ENCODE data around the gene MVB12B. TPM values are rescaled to one million over a fixed set of nuclear protein-coding genes. Genes with fewer than 3 reads are reported as not detected.

Gene MVB12B
- total RNA-seq, 2 donors from 2014 or later: 9.8 to 15.8 TPM

DNA sequence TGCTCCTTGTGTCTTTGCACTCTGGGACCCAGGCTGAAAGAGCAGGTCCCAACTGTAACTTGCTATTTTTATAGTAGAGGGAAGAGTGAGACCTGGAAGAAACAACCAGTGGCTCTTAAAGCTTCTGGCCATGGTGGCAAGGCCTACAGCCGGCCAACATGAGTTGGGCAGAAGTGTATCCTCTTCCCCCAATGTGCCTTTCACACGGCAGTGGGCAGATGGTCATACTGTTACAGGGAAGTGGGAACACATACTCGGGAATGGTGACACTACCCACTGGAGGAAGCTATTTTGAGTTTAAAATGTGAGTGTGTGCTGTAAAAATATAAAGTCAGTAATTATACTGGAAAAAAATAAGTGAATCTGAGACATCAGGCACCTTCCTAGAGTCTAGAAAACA, 116.0 kb downstream of the MVB12B start:
- intact Hi-C loops (cut with DNase I): no loop called here
- DNase-seq: no peak
- Histone ChIP-seq H3K4me1 (no peaks in the 10 kb centered on the region), H3K27ac (no peak overlapping the region), H3K36me3 (no peaks in the 10 kb centered on the region), H3K9me3 (no peaks in the 10 kb centered on the region), H3K4me3 (no peak overlapping the region), H3K9ac (ENCODE audit: low read depth in 2 of 2, low read length in 2 of 2) (no peak overlapping the region), H3K27me3 (no peaks in the 10 kb centered on the region)
- TF ChIP-seq, protein P1, sequence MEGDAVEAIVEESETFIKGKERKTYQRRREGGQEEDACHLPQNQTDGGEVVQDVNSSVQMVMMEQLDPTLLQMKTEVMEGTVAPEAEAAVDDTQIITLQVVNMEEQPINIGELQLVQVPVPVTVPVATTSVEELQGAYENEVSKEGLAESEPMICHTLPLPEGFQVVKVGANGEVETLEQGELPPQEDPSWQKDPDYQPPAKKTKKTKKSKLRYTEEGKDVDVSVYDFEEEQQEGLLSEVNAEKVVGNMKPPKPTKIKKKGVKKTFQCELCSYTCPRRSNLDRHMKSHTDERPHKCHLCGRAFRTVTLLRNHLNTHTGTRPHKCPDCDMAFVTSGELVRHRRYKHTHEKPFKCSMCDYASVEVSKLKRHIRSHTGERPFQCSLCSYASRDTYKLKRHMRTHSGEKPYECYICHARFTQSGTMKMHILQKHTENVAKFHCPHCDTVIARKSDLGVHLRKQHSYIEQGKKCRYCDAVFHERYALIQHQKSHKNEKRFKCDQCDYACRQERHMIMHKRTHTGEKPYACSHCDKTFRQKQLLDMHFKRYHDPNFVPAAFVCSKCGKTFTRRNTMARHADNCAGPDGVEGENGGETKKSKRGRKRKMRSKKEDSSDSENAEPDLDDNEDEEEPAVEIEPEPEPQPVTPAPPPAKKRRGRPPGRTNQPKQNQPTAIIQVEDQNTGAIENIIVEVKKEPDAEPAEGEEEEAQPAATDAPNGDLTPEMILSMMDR (IDR thresholded peaks at IDR 0.05): no peak

DNA sequence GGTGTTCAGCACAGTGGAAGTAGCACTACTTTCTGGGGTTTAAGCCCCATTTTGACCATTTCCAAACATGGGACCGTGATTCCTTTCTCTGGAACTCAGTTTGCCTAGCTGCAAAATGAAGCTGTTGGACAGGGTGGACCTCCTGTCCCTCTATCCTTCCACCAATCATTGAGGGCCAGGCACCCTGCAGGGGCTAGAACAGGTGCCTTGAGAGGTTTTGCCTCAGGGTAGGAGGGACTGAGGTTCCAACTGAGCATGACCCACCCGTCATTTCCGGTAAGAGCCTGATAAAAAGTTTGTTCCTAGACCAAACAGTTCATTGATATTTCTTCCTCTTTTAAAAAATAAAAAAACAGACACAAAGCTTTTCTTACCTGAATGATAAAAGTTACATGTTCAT, 116.5 kb downstream of the MVB12B start:
- intact Hi-C loops (cut with DNase I): no loop called here
- Histone ChIP-seq H3K9me3 (no peaks in the 10 kb centered on the region), H3K9ac (ENCODE audit: low read depth in 2 of 2, low read length in 2 of 2) (no peak overlapping the region), H3K4me3 (no peak overlapping the region), H3K27me3 (no peaks in the 10 kb centered on the region), H3K4me1 (no peaks in the 10 kb centered on the region), H3K36me3 (no peaks in the 10 kb centered on the region), H3K27ac (no peak overlapping the region)
- TF ChIP-seq, protein P1 (IDR thresholded peaks at IDR 0.05): no peak
- DNase-seq: no peak

DNA sequence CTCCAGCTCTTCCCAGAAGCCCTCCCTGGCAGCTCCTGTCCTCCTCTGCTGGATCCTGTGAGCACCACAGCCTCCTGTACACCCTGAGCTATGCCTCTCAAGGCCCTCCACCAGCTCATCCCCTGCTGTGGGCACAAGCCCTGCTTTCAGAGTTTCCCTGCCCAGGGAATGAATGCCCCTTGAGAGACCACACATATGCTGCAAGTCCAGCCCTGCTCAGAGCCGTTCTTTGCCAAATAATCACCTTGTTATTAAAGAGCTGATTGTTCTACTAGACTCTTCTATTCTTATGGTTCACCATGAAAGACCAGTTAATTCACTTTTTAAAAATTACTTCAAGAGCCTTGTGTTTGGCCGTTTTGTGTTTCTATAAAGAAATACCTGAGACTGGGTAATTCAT, 121.5 kb downstream of the MVB12B start:
- DNase-seq: no peak
- Histone ChIP-seq H3K9ac (ENCODE audit: low read depth in 2 of 2, low read length in 2 of 2) (no peak overlapping the region), H3K4me3 (no peak overlapping the region), H3K27me3 (no peaks in the 10 kb centered on the region), H3K27ac (no peak overlapping the region), H3K9me3 (no peaks in the 10 kb centered on the region), H3K4me1 (no peaks in the 10 kb centered on the region), H3K36me3 (no peaks in the 10 kb centered on the region)
- intact Hi-C loops (cut with DNase I): no loop called here
- TF ChIP-seq, protein P1 (IDR thresholded peaks at IDR 0.05): no peak

DNA sequence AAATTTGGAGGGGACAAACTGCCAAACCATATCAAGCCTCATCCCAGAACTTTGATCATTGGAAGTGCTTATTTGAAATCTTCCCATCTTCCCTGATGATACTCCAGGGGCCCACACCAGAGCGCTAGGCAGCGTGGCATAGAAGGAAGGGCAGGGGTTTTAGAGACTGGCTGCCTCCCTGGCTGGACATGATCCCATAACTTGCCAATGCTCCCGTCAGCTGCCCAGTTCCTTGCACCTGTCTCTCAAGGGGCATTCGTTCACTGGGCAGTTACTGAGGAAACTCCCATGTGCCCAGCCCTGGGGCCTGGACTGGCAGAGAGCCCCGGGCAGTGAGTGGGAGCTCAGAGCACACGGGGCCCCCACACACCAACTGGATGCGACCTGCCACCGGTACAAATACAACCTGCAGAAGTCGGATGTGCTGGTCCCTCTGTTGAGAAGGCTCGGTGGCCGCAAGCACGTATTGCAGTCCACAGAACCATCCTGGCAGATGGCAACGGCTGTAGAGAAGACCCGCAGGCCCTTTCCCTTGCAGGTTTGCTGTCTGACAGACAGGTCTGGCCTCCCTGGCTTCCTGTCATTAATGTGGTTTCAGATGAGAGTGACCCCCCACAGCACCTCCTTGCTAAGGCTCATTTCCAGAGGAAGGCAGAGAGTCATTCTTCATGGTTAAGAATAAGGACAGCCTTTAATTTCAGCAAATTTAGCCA, 122.4 kb downstream of the MVB12B start:
- no peak for DNase-seq
- intact Hi-C loops (cut with DNase I): no loop called here
- no peak overlapping the region for H3K27ac ChIP-seq
- no peak overlapping the region for H3K9ac ChIP-seq (ENCODE audit: low read depth in 2 of 2, low read length in 2 of 2)
- H3K4me1 ChIP-seq: no peaks in the 10 kb centered on the region
- H3K4me3 ChIP-seq: no peak overlapping the region
- H3K9me3 ChIP-seq: no peaks in the 10 kb centered on the region
- H3K27me3 ChIP-seq: no peaks in the 10 kb centered on the region
- TF ChIP-seq, protein P1 (IDR thresholded peaks at IDR 0.05): no peak
- no peaks in the 10 kb centered on the region for H3K36me3 ChIP-seq

DNA sequence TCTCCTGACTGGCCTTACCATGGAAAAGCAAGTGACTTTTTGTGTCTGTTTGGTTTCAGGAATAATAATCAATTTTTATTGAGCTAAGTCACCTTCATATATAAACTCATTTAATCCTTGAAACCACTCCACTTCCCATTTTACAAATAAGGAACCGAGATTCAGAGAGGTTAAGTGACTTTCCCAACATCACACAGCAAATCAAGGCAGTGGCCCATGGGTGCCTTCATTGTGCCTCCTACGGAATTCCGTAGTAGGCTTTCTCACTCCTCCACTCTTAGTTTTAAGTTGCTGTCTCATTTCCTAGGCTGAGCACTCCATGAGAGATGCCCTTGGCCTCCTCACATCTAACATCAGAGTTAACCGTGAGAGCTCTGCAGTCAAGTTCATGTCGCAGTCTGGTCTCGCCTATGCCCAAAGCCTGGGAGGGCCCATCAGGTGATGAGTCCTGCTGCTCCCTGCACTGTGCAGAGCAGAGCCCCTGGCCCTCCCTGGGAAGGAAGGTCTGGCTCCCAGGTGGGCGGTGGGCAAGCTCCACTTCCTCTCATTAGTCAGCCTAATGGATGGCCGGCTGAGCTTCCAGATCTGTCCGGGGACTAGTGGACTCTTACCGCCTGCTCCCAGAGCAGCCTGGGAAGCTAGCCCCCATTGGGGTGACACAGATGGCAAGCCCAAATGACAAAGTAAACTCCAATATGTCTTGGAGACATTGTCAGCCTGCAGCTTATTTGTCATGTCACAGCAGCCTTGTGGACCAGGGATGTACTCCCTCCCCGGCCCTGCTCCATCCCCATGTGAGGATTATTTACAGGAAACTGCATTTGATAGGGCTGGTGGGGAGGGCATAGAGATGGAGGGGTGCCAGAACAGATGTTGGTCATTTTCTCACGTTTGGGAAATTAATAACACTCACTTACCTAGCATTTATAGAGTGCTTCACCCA, 123.4 kb downstream of the MVB12B start:
- H3K9me3 ChIP-seq: no peaks in the 10 kb centered on the region

More for the DNA sequence above, 123.4 kb downstream of the MVB12B start:
- Histone ChIP-seq H3K4me1 (no peaks in the 10 kb centered on the region), H3K27me3 (no peaks in the 10 kb centered on the region), H3K9ac (ENCODE audit: low read depth in 2 of 2, low read length in 2 of 2) (no peak overlapping the region), H3K4me3 (no peak overlapping the region), H3K36me3 (no peaks in the 10 kb centered on the region), H3K27ac (no peak overlapping the region)
- intact Hi-C loops (cut with DNase I): no loop called here
- no peak for DNase-seq
- TF ChIP-seq, protein P1 (IDR thresholded peaks at IDR 0.05): no peak
